HG02870 (cell line): ENCODE results near the gene UST.
A peak's percentile ranks its signal among the peaks of the same experiment; 100 is the strongest.
"Not testable (repeated sequence)": the region's sequence is repeated elsewhere in the genome, so short reads cannot be mapped to it uniquely, and the experiment has no call there.

Experiments used
- ATAC-seq: cut with Tn5 transposase; IDR thresholded peaks from one replicate; pipeline ENCODE4 v1.9.1; 2021; ENCODE audit warnings: mild to moderate bottlenecking, moderate library complexity; ENCODE audit not compliant: unreplicated experiment

Gene UST

GRCh38 chr6:148864941-148865340, 118.1 kb downstream of the UST start:
- ATAC-seq: no peak

- peak; percentile 100 for ATAC-seq
Measured at GRCh38 chr6:148866657-148867268, 119.9 kb downstream of the UST start.

GRCh38 chr6:148867862-148868261, 121.0 kb downstream of the UST start:
- no peak for ATAC-seq

GRCh38 chr6:148868314-148868713, 121.5 kb downstream of the UST start:
- ATAC-seq: no peak

GRCh38 chr6:148868901-148869300, 122.1 kb downstream of the UST start:
- no peak for ATAC-seq

GRCh38 chr6:148869585-148869984, 122.8 kb downstream of the UST start:
- ATAC-seq: no peak

- ATAC-seq: no peak
Measured at GRCh38 chr6:148873154-148873553, 126.3 kb downstream of the UST start.

- ATAC-seq: no peak
Measured at GRCh38 chr6:148873868-148874267, 127.0 kb downstream of the UST start.

GRCh38 chr6:148874698-148875293, 128.0 kb downstream of the UST start:
- ATAC-seq: no peak

- no peak for ATAC-seq
Measured at GRCh38 chr6:148878683-148879082, 131.9 kb downstream of the UST start.

- ATAC-seq: not testable (repeated sequence)
Measured at GRCh38 chr6:148880742-148881141, 133.9 kb downstream of the UST start.

- no peak for ATAC-seq
Measured at GRCh38 chr6:148881593-148882311, 134.9 kb downstream of the UST start.

GRCh38 chr6:148883270-148883669, 136.4 kb downstream of the UST start:
- no peak for ATAC-seq

GRCh38 chr6:148884461-148884860, 137.6 kb downstream of the UST start:
- peak; percentile 89 for ATAC-seq

GRCh38 chr6:148885136-148885865, 138.5 kb downstream of the UST start:
- no peak for ATAC-seq

- ATAC-seq: no peak
Measured at GRCh38 chr6:148885925-148886845, 139.4 kb downstream of the UST start.

GRCh38 chr6:148887181-148887580, 140.4 kb downstream of the UST start:
- no peak for ATAC-seq

- no peak for ATAC-seq
Measured at GRCh38 chr6:148888856-148889255, 142.0 kb downstream of the UST start.

- ATAC-seq: no peak
Measured at GRCh38 chr6:148890096-148890495, 143.3 kb downstream of the UST start.

- ATAC-seq: no peak
Measured at GRCh38 chr6:148890652-148891404, 144.0 kb downstream of the UST start.
